Measurements from ENCODE around the gene KIAA0825.

KIAA0825 gene

GRCh38 chr5:94250985-94251384 is 367.4 kb downstream of the KIAA0825 start:
- no peak overlapping the region for H3K4me3 ChIP-seq (replicated peaks in 1 of 2; ENCODE audit: low read depth in 2 of 2, low read length in 2 of 2)
- TF ChIP-seq CTCF (IDR thresholded peaks at IDR 0.05; ENCODE audit: low read depth, low read length), result no peak
- no peak for DNase-seq (ENCODE audit: low read depth in 2 of 2)

GRCh38 chr5:94249430-94249829 is 369.0 kb downstream of the KIAA0825 start:
- no peak for TF ChIP-seq CTCF (IDR thresholded peaks at IDR 0.05; ENCODE audit: low read depth, low read length)
- H3K4me3 ChIP-seq (replicated peaks in 1 of 2; ENCODE audit: low read depth in 2 of 2, low read length in 2 of 2), result no peak overlapping the region
- no peak for DNase-seq (ENCODE audit: low read depth in 2 of 2)

GRCh38 chr5:94248175-94248875 is 370.1 kb downstream of the KIAA0825 start:
- no peak for TF ChIP-seq CTCF (IDR thresholded peaks at IDR 0.05; ENCODE audit: low read depth, low read length)
- no peak for DNase-seq (ENCODE audit: low read depth in 2 of 2)
- H3K4me3 ChIP-seq (replicated peaks in 1 of 2; ENCODE audit: low read depth in 2 of 2, low read length in 2 of 2), result no peak overlapping the region

- DNase-seq (ENCODE audit: low read depth in 2 of 2), result peak in 1 of 2 donors; percentile 10
- no peak for TF ChIP-seq CTCF (IDR thresholded peaks at IDR 0.05; ENCODE audit: low read depth, low read length)
- H3K4me3 ChIP-seq (replicated peaks in 1 of 2; ENCODE audit: low read depth in 2 of 2, low read length in 2 of 2), result no peak overlapping the region
These were observed 372.8 kb downstream of the KIAA0825 start for GRCh38 chr5:94245608-94246007.

GRCh38 chr5:94244921-94245320 is 373.5 kb downstream of the KIAA0825 start:
- DNase-seq (ENCODE audit: low read depth in 2 of 2), result no peak
- H3K4me3 ChIP-seq (replicated peaks in 1 of 2; ENCODE audit: low read depth in 2 of 2, low read length in 2 of 2), result no peak overlapping the region
- no peak for TF ChIP-seq CTCF (IDR thresholded peaks at IDR 0.05; ENCODE audit: low read depth, low read length)

GRCh38 chr5:94243612-94244011 is 374.8 kb downstream of the KIAA0825 start:
- DNase-seq (ENCODE audit: low read depth in 2 of 2), result no peak

More at GRCh38 chr5:94243612-94244011, 374.8 kb downstream of the KIAA0825 start:
- TF ChIP-seq CTCF (IDR thresholded peaks at IDR 0.05; ENCODE audit: low read depth, low read length), result no peak
- H3K4me3 ChIP-seq (replicated peaks in 1 of 2; ENCODE audit: low read depth in 2 of 2, low read length in 2 of 2), result no peak overlapping the region

Data from cardiac fibroblast (primary cell).